GM23248 (cell line): ENCODE results near the gene DIRAS3.

Source experiments
- EZH2 ChIP-seq: fragments of 200-600 bp; sonication (generic); IDR thresholded peaks from 2 replicates; pipeline ENCODE4 v1.6.1; 2018; ENCODE audit warnings: antibody characterized with exemption, mild to moderate bottlenecking; ENCODE audit not compliant: insufficient read depth, poor library complexity, severe bottlenecking
- EZH2phosphoT487 ChIP-seq: fragments of 200-600 bp; sonication (generic); IDR thresholded peaks from 2 replicates; pipeline ENCODE4 v1.6.1; 2018; ENCODE audit warnings: antibody characterized with exemption, moderate library complexity, mild to moderate bottlenecking, low read depth; ENCODE audit not compliant: insufficient read depth

DNA sequence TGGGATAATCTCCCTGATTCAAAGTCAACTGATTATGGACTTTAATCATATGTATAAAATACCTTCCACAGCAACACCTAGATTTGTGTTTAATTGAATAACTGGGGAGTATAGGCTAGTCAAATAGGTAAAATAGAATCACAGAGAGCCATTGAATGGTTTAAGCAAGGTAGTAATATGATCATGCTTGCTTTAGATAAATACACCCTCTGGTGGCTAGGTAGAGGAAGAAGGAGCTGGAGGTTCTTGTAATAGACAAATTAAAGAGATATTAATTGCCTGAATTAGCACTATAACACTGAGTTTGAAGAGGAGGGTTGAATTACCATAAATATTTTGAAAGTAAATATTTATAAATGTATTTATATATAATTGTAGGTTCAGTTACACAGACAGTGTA is 40.3 kb downstream of the DIRAS3 start:
- TF ChIP-seq EZH2 (no peak), EZH2phosphoT487 (no peak)
